Measurements from ENCODE around the gene CRADD. TPM values are rescaled to one million over a fixed set of nuclear protein-coding genes. Genes with fewer than 3 reads are reported as not detected.

The CRADD gene
- total RNA-seq, 1 experiment from 2014 or later: 7.6 TPM

GRCh38 chr12:93850481-93851256, 173.5 kb downstream of the CRADD start:
- H3K27me3 Mint-ChIP-seq (ENCODE audit: low read depth): no peaks in the 10 kb centered on the region
- Histone ChIP-seq H2BK15ac (ENCODE audit: low read depth, low read length) (no peak overlapping the region), H3K4me2 (ENCODE audit: insufficient read depth, insufficient read length, low read length) (no peak overlapping the region), H3K9ac (ENCODE audit: extremely low read depth, insufficient read length, low read length) (no peak overlapping the region), H2BK12ac (ENCODE audit: insufficient read length, low read depth, low read length) (no peak overlapping the region), H3T11ph (ENCODE audit: low read length) (no peak overlapping the region), H2BK120ac (ENCODE audit: low read depth, low read length, poor library complexity, severe bottlenecking) (no peak overlapping the region), H3K79me2 (ENCODE audit: insufficient read depth, low read length) (no peaks in the 10 kb centered on the region), H4K5ac (ENCODE audit: insufficient read length, low read depth, low read length) (no peak overlapping the region), H3K79me1 (ENCODE audit: insufficient read depth, low read depth, low read length, poor library complexity, severe bottlenecking) (no peaks in the 10 kb centered on the region), H2BK5ac (ENCODE audit: insufficient read length, low read length) (no peak overlapping the region), H4K8ac (replicated peaks; ENCODE audit: insufficient read length, low read depth, low read length) (no peak overlapping the region), H2BK20ac (ENCODE audit: low read depth, low read length, poor library complexity, severe bottlenecking) (no peak overlapping the region), H3K4ac (ENCODE audit: low read depth, low read length) (no peak overlapping the region), H3K27me3 (ENCODE audit: insufficient read depth, low read length) (no peaks in the 10 kb centered on the region), H3K9me3 (ENCODE audit: control insufficient read depth, low read depth, low read length) (no peaks in the 10 kb centered on the region), H3K23ac (ENCODE audit: insufficient read length, low read depth, low read length) (no peak overlapping the region), H3K23me2 (ENCODE audit: insufficient read length, low read depth, low read length, poor library complexity, severe bottlenecking) (no peaks in the 10 kb centered on the region), H3K27ac (ENCODE audit: insufficient read length, low read depth, low read length) (no peak overlapping the region), H2AK5ac (ENCODE audit: insufficient read length, low read length) (no peak overlapping the region), H2AFZ (ENCODE audit: low read length) (no peak overlapping the region), H3K4me1 (ENCODE audit: insufficient read depth, low read length) (0 out of 2 replicates have a peak, but pooled peaks cover 2% of the 10 kb centered on the region), H4K20me1 (ENCODE audit: control insufficient read depth, insufficient read depth, insufficient read length) (no peaks in the 10 kb centered on the region), H3K56ac (ENCODE audit: insufficient read length, low read depth, low read length) (no peak overlapping the region), H3K14ac (ENCODE audit: insufficient read depth, low read length) (no peak overlapping the region), H4K91ac (ENCODE audit: insufficient read length, low read depth, low read length) (no peak overlapping the region), H3K18ac (ENCODE audit: insufficient read length, low read depth, low read length) (no peak overlapping the region)
- TF ChIP-seq CTCF (conservative IDR thresholded peaks at IDR 0.05): no peak
- no CpG with 5 or more reads among the region's 7 CpGs for WGBS (ENCODE audit: extremely low coverage, insufficient read length, low lambda C conversion rate)
- no peaks in the 10 kb centered on the region for H3K36me3 Mint-ChIP-seq (ENCODE audit: insufficient read depth in 1 of 3, low read depth in 3 of 3)
- H3K27ac Mint-ChIP-seq: no peak overlapping the region
- DNase-seq: no peak
- no peaks in the 10 kb centered on the region for H3K9me3 Mint-ChIP-seq
- peaks cover 4 to 11% of the 10 kb centered on the region in 2 experiments for H3K4me1 Mint-ChIP-seq
- H3K4me3 Mint-ChIP-seq: no peak overlapping the region

Data from H9 (cell line).